Hepatocyte (in vitro differentiated cells): ENCODE measurements around the gene OCRL.

ENCODE experiments used
- EZH2phosphoT487 ChIP-seq: fragments of 200-600 bp; sonication (generic); IDR thresholded peaks from one replicate; pipeline ENCODE4 v1.6.1; 2018; ENCODE audit warnings: antibody characterized with exemption, mild to moderate bottlenecking, low read depth, moderate library complexity; ENCODE audit not compliant: unreplicated experiment, severe bottlenecking
- TF ChIP-seq, protein P1 (sequence below): fragments of 200-600 bp; sonication (generic); IDR thresholded peaks from 2 replicates; pipeline ENCODE4 v1.5.1; 2016; ENCODE audit warnings: antibody characterized with exemption, mild to moderate bottlenecking; ENCODE audit not compliant: poor library complexity

DNA sequence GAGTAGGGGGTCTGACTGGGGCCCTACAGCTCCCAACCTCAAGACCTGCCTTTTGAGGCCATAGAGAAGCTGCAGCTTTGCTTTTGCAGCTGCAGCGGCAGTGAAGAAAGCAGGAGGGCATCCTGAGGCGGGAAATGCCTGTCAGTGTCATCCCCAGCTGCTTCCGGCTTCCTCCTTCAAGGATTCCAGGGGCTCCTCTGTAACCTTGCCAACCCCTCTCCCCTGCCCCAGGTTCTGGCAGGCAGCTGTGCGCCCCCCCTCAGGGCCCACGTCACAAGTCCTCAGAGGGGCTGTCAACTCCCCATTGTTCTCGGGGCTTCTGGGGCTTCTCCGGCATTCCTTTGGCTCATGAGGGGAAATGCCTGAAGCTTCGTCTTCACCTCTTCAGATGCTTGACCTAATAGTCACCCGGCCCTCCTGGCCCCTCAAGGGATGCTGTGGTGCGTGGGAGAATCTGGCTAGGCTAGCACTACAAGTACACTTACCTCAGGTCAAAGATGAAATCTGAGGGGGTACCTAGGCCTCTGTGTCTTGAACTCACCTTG lies 82.8 kb downstream of the OCRL start:
- TF ChIP-seq, protein P1, sequence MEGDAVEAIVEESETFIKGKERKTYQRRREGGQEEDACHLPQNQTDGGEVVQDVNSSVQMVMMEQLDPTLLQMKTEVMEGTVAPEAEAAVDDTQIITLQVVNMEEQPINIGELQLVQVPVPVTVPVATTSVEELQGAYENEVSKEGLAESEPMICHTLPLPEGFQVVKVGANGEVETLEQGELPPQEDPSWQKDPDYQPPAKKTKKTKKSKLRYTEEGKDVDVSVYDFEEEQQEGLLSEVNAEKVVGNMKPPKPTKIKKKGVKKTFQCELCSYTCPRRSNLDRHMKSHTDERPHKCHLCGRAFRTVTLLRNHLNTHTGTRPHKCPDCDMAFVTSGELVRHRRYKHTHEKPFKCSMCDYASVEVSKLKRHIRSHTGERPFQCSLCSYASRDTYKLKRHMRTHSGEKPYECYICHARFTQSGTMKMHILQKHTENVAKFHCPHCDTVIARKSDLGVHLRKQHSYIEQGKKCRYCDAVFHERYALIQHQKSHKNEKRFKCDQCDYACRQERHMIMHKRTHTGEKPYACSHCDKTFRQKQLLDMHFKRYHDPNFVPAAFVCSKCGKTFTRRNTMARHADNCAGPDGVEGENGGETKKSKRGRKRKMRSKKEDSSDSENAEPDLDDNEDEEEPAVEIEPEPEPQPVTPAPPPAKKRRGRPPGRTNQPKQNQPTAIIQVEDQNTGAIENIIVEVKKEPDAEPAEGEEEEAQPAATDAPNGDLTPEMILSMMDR, result no peak
- TF ChIP-seq EZH2phosphoT487, result no peak
